HL-60 (cell line): Measurements from ENCODE around the gene MIAT.

Experiments
- CTCF ChIP-seq: IDR thresholded peaks from one replicate; pipeline ENCODE4 v1.5.1; 2011; ENCODE audit warnings: low read length, control low read depth, inconsistent platforms; ENCODE audit not compliant: insufficient read depth
- POLR2AphosphoS5 ChIP-seq: IDR thresholded peaks from 2 replicates; pipeline ENCODE4 v1.6.1; 2012; ENCODE audit warnings: low read depth

GRCh38 chr22:26620197-26620596 lies 37.2 kb upstream of the MIAT start:
- TF ChIP-seq CTCF (no peak), POLR2AphosphoS5 (no peak)
